Suprapubic skin (tissue), 4 donors: ENCODE data around the gene ZNF425. TPM values are rescaled to one million over a fixed set of nuclear protein-coding genes. Genes with fewer than 3 reads are reported as not detected.

ENCODE experiments used
- DNase-seq, 2 donors: peaks; one replicate each; pipeline ENCODE4 v3.0.0-alpha.2; 2019; ENCODE audit warnings: low spot score in 2 of 2
- H3K27ac ChIP-seq: fragments of 200-600 bp; sonication (generic); one replicate; pipeline ENCODE4 v1.5.1; 2019
- H3K27me3 ChIP-seq: fragments of 200-600 bp; sonication (generic); one replicate; pipeline ENCODE4 v1.5.1; 2019
- H3K36me3 ChIP-seq: fragments of 200-600 bp; sonication (generic); one replicate; pipeline ENCODE4 v1.5.1; 2019
- H3K4me1 ChIP-seq: fragments of 200-600 bp; sonication (generic); one replicate; pipeline ENCODE4 v1.5.1; 2019
- H3K4me3 ChIP-seq: fragments of 200-600 bp; sonication (generic); one replicate; pipeline ENCODE4 v1.5.1; 2019; ENCODE audit warnings: mild to moderate bottlenecking
- H3K9me3 ChIP-seq: fragments of 200-600 bp; sonication (generic); one replicate; pipeline ENCODE4 v1.5.1; 2019
- EP300 ChIP-seq: sonication (generic); formaldehyde crosslinking; IDR thresholded peaks from one replicate; pipeline ENCODE4 v1.6.1; 2017; ENCODE audit warnings: antibody characterized with exemption
- POLR2A ChIP-seq, 2 donors: fragments of 450-650 bp; IDR thresholded peaks; one replicate each; pipeline ENCODE4 v1.6.1; 2017; ENCODE audit warnings: antibody characterized with exemption in 2 of 2, mild to moderate bottlenecking in 2 of 2, moderate library complexity in 2 of 2
- POLR2AphosphoS5 ChIP-seq, 3 donors: sonication (generic); formaldehyde crosslinking; IDR thresholded peaks; one replicate each; pipeline ENCODE4 v1.6.1; 2017; ENCODE audit warnings: antibody characterized with exemption in 3 of 3
- WGBS: methylation state at CpG from one replicate; pipeline ENCODE4 v1.1.5; 2018; 5-methylcytosine and 5-hydroxymethylcytosine counted together
- total RNA-seq, 4 donors: library from RNA; depleted of rRNA; stranded (reverse); fragments of >200 nt; gene quantifications; one replicate each; pipeline ENCODE4 v1.1.0, GENCODE V29; 2016
- TF ChIP-seq, protein P1 (sequence below), 2 donors: fragments of 200-600 bp in 1 of 2; fragments of 450-650 bp in 1 of 2; sonication (generic) in 1 of 2; IDR thresholded peaks; one replicate each; pipeline ENCODE4 v1.5.1; 2016 to 2019; ENCODE audit warnings: antibody characterized with exemption in 2 of 2, mild to moderate bottlenecking in 1 of 2, moderate library complexity in 1 of 2

Gene ZNF425, protein sequence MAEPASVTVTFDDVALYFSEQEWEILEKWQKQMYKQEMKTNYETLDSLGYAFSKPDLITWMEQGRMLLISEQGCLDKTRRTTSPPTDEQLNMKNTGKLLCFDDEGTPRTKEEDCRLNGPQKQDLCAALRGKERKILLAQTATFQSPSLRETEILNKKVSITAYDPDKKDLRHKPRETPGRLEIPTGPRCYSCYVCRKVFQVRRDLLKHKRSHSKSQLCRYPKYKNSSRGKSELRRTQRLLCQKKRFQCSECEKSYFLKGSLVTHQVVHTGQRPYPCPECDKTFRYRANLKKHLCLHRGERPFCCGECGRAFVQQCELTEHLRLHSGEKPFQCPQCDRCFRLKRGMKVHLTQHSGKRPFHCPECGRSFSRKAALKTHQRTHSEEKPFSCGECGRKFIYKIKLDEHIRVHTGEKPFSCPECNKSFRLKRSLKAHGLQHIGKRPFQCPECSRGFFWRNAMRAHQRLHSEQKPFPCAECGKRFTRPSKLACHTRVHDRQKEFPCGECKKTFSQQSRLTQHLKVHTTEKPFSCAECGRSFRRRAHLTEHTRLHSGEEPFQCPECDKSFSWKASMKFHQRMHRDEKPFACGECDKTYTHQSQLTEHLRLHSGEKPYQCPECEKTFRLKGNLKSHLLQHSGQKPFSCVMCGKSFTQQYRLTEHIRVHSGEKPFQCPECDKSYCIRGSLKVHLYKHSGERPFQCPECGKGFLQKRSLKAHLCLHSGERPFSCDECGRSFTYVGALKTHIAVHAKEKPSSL
- total RNA-seq: 1 to 10 TPM; 2.6 to 5.9 (median 3.7) TPM

DNA sequence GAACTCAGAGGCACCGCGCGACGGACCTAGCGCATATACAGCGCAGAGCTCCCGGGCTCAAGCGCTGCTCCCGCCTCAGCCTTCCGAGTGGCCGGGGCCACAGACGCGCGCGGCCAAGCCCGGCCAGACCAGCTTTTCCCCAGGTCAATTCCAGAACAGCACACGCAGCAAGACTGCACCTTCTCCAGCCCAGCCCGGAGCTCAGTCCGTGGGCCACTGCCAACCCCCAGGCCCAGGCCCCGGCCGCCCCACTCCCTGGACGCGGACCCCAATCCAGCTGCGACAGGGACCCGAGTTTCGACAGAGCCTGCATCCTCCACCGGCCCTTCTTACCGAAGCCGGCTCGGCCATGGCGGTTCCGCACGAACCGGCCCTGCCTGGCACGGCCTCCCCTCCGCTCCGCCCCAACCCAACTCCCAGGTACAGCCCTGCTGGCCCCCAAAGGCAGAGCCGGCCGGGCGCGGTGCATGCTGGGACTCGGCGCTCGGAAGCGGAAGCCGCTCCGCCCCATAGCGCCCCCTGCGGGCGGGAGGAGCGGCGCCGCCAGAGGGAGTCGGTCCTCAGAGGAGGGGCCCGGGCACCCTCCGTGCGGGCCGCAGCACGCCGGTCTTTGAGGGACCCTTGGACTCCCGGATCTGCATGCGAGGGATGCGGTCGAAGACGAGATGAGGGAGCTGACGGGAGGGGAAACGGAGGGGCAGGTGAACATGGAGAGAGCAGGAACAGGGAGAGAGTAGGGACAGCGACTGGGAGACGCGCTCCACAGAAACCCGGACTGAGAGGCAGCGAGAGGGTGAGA is at the start of gene ZNF425:
ZNF425 (minus strand) TSS at position 462 of the 799 bp plus-strand sequence; CDS start at position 351, 111 bp downstream.
- Histone ChIP-seq H3K4me3 (peak within 1 kb of the TSS; percentile 99), H3K9me3 (no peaks in the 10 kb centered on the region), H3K4me1 (peaks cover 22% of the 10 kb centered on the region), H3K27me3 (no peaks in the 10 kb centered on the region), H3K27ac (peak within 1 kb of the TSS; percentile 93), H3K36me3 (peaks cover 10% of the 10 kb centered on the region)
- DNase-seq: peak; percentile 94 to 95
- 2% methylated on average over 32 of the region's 72 CpGs for WGBS
- TF ChIP-seq EP300 (no peak), POLR2A (IDR thresholded peaks at IDR 0.05) (peak; percentile 81 to 84), POLR2AphosphoS5 (IDR thresholded peaks at IDR 0.05) (peak; percentile 60 to 92 (median 62))
- TF ChIP-seq, protein P1, sequence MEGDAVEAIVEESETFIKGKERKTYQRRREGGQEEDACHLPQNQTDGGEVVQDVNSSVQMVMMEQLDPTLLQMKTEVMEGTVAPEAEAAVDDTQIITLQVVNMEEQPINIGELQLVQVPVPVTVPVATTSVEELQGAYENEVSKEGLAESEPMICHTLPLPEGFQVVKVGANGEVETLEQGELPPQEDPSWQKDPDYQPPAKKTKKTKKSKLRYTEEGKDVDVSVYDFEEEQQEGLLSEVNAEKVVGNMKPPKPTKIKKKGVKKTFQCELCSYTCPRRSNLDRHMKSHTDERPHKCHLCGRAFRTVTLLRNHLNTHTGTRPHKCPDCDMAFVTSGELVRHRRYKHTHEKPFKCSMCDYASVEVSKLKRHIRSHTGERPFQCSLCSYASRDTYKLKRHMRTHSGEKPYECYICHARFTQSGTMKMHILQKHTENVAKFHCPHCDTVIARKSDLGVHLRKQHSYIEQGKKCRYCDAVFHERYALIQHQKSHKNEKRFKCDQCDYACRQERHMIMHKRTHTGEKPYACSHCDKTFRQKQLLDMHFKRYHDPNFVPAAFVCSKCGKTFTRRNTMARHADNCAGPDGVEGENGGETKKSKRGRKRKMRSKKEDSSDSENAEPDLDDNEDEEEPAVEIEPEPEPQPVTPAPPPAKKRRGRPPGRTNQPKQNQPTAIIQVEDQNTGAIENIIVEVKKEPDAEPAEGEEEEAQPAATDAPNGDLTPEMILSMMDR (IDR thresholded peaks at IDR 0.05): peak; percentile 76 to 98

DNA sequence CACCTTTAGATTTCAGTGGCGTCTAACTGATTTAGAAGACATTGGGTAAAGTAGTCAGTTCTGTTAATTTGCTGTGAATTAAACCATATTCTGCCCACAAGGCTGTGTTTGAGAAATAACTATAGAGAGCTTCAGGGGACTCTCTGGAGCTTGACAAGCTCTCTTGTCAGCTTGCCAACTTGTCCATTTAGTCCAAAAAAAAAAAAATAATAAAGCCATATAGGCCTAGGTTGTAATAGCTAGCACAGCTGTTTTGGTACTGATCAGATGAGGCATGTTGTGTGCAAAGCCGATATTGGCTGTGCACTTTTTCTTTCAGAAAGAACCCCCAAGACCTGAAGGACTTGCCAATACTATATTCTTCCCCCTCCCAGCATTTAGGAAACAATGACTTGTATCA is 49.0 kb upstream of the ZNF425 start:
- no peaks in the 10 kb centered on the region for H3K27me3 ChIP-seq
- H3K4me1 ChIP-seq: peaks cover 3% of the 10 kb centered on the region
- H3K36me3 ChIP-seq: peaks cover 71% of the 10 kb centered on the region
- no peak for TF ChIP-seq POLR2A (IDR thresholded peaks at IDR 0.05)
- TF ChIP-seq, protein P1 (IDR thresholded peaks at IDR 0.05): no peak
- TF ChIP-seq POLR2AphosphoS5 (IDR thresholded peaks at IDR 0.05): no peak
- no peak for TF ChIP-seq EP300
- WGBS: 86% methylated on average over 2 of the region's 2 CpGs
- H3K4me3 ChIP-seq: no peak overlapping the region
- H3K27ac ChIP-seq: no peak overlapping the region
- H3K9me3 ChIP-seq: no peaks in the 10 kb centered on the region
- DNase-seq: no peak

DNA sequence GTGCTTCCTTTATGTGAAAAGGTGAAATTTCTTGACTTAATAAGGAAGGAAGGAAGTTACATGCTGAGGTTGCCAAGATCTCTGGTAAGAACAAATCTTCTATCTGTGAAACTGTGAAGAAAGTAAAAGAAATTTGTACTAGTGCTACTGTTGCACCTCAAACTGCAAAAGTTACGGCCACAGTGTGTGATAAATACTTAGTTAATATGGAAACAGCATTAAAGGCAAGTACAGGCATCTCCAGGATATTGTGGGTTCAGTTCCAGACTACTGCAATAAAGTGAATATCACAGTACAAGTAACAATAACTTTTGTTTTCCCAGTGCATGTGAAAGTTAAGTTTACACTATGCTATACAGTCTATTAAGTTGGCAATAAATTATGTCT is 46.4 kb upstream of the ZNF425 start:
- H3K4me1 ChIP-seq: no peaks in the 10 kb centered on the region
- no peak for DNase-seq
- 78% methylated on average over 1 of the region's 1 CpG for WGBS
- H3K27me3 ChIP-seq: no peaks in the 10 kb centered on the region
- peaks cover 66% of the 10 kb centered on the region for H3K36me3 ChIP-seq
- no peak for TF ChIP-seq POLR2A (IDR thresholded peaks at IDR 0.05)
- TF ChIP-seq EP300: no peak
- TF ChIP-seq, protein P1 (IDR thresholded peaks at IDR 0.05): no peak
- TF ChIP-seq POLR2AphosphoS5 (IDR thresholded peaks at IDR 0.05): no peak
- H3K4me3 ChIP-seq: no peak overlapping the region
- no peak overlapping the region for H3K27ac ChIP-seq
- no peaks in the 10 kb centered on the region for H3K9me3 ChIP-seq

DNA sequence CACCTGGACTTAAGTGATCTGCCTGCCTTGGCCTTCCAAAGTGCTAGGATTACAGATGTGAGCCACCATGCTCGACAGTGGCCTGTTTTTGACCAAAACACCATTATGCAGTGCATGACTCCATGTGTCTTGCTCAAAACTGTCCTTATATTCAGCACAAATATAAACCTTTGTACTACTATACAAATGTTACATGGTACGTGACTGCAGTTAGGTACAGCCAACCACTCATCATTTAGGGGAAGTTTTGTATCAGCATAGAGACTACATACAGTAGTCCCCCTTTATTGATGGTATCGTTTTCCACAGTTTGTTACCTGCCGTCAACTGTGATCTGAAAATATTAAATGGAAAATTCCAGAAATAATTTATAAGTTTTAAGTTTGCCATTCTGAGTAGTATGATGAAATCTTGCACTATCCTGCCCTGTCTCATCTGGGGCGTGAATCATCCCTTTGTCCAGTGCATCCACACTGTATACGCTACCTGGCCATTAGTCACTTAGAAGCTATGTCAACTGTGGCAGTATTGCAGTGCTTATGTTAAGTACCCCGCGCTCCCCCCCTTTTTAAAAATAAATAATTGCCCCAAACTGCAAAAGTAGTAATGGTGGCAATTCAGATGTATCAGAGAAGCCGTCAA is 45.9 kb upstream of the ZNF425 start:
- Histone ChIP-seq H3K27ac (no peak overlapping the region), H3K36me3 (peaks cover 65% of the 10 kb centered on the region), H3K4me3 (no peak overlapping the region), H3K27me3 (no peaks in the 10 kb centered on the region), H3K9me3 (no peaks in the 10 kb centered on the region), H3K4me1 (no peaks in the 10 kb centered on the region)
- 83% methylated on average over 9 of the region's 9 CpGs for WGBS
- no peak for TF ChIP-seq EP300
- TF ChIP-seq, protein P1 (IDR thresholded peaks at IDR 0.05): no peak
- no peak for TF ChIP-seq POLR2A (IDR thresholded peaks at IDR 0.05)
- no peak for TF ChIP-seq POLR2AphosphoS5 (IDR thresholded peaks at IDR 0.05)
- no peak for DNase-seq
